HG03280 (cell line): ENCODE data around the gene NCAPD2.
A peak's percentile ranks its signal among the peaks of the same experiment; 100 is the strongest.
"Not testable (repeated sequence)": the region's sequence is repeated elsewhere in the genome, so short reads cannot be mapped to it uniquely, and the experiment has no call there.

ENCODE experiments used
- ATAC-seq: cut with Tn5 transposase; IDR thresholded peaks from one replicate; pipeline ENCODE4 v1.9.1; 2021; ENCODE audit warnings: mild to moderate bottlenecking, moderate library complexity; ENCODE audit not compliant: unreplicated experiment

The NCAPD2 gene

GRCh38 chr12:6494258-6494743 lies 399 bp downstream of the NCAPD2 start:
- ATAC-seq = no peak

GRCh38 chr12:6494968-6495367 lies 1.1 kb downstream of the NCAPD2 start:
- ATAC-seq = no peak

- not testable (repeated sequence) for ATAC-seq
Observed at GRCh38 chr12:6497291-6497690, 3.4 kb downstream of the NCAPD2 start.

GRCh38 chr12:6500466-6500865 lies 6.6 kb downstream of the NCAPD2 start:
- no peak for ATAC-seq

GRCh38 chr12:6507102-6507998 lies 13.4 kb downstream of the NCAPD2 start:
- no peak for ATAC-seq

GRCh38 chr12:6508087-6508486 lies 14.2 kb downstream of the NCAPD2 start:
- ATAC-seq = no peak

GRCh38 chr12:6520186-6520585 lies 26.3 kb downstream of the NCAPD2 start:
- no peak for ATAC-seq

GRCh38 chr12:6522193-6522592 lies 28.3 kb downstream of the NCAPD2 start:
- ATAC-seq = no peak

GRCh38 chr12:6523708-6524107 lies 29.8 kb downstream of the NCAPD2 start:
- no peak for ATAC-seq

- ATAC-seq = no peak
Observed at GRCh38 chr12:6524648-6525047, 30.7 kb downstream of the NCAPD2 start.

GRCh38 chr12:6526201-6526600 lies 32.3 kb downstream of the NCAPD2 start:
- ATAC-seq = no peak

GRCh38 chr12:6526766-6527525 lies 33.0 kb downstream of the NCAPD2 start:
- no peak for ATAC-seq

GRCh38 chr12:6527711-6528110 lies 33.8 kb downstream of the NCAPD2 start:
- no peak for ATAC-seq

- ATAC-seq = no peak
Observed at GRCh38 chr12:6528539-6529235, 34.8 kb downstream of the NCAPD2 start.

- ATAC-seq = no peak
Observed at GRCh38 chr12:6529291-6529737, 35.4 kb downstream of the NCAPD2 start.

- ATAC-seq = no peak
Observed at GRCh38 chr12:6530576-6531260, 36.8 kb downstream of the NCAPD2 start.

GRCh38 chr12:6532051-6532926 lies 38.4 kb downstream of the NCAPD2 start:
- peak; percentile 28 for ATAC-seq

GRCh38 chr12:6532927-6533652 lies 39.2 kb downstream of the NCAPD2 start:
- peak; percentile 3 for ATAC-seq

GRCh38 chr12:6533653-6533922 lies 39.7 kb downstream of the NCAPD2 start:
- no peak for ATAC-seq
